NB4 (cell line): ENCODE results near the gene SRSF4.

Experiments used
- CTCF ChIP-seq: IDR thresholded peaks from one replicate; pipeline ENCODE4 v1.5.1; 2012; ENCODE audit warnings: low read depth, low read length
- POLR2A ChIP-seq: IDR thresholded peaks from 2 replicates; pipeline ENCODE4 v1.6.1; 2011; ENCODE audit warnings: mild to moderate bottlenecking; ENCODE audit not compliant: insufficient read length; ENCODE audit errors: extremely low read depth

- TF ChIP-seq POLR2A (no peak), CTCF (no peak)
Observed at GRCh38 chr1:29162025-29162424, 19.7 kb downstream of the SRSF4 start.
